Neural crest cell (in vitro differentiated cells): Measurements from ENCODE around the gene ISCA1. TPM values are rescaled to one million over a fixed set of nuclear protein-coding genes. Genes with fewer than 3 reads are reported as not detected.

Experiments
- DNase-seq: peaks from one replicate; pipeline ENCODE4 v3.0.0; 2021; ENCODE audit warnings: low read depth, mixed read lengths, low spot score
- H3K27ac Mint-ChIP-seq: one replicate; pipeline ENCODE4 v1.8.0; 2021; ENCODE audit warnings: mild to moderate bottlenecking, mixed read lengths; ENCODE audit not compliant: unreplicated experiment
- H3K27me3 Mint-ChIP-seq: 2 replicates; pipeline ENCODE4 v1.8.0; 2021; ENCODE audit warnings: low read depth, mild to moderate bottlenecking, mixed read lengths
- H3K36me3 Mint-ChIP-seq: 2 replicates; pipeline ENCODE4 v1.8.0; 2021; ENCODE audit warnings: low read depth, mild to moderate bottlenecking, mixed read lengths
- H3K4me1 Mint-ChIP-seq: 2 replicates; pipeline ENCODE4 v1.8.0; 2021; ENCODE audit warnings: mixed read lengths
- H3K4me3 Mint-ChIP-seq: one replicate; pipeline ENCODE4 v1.8.0; 2021; ENCODE audit warnings: mild to moderate bottlenecking, mixed read lengths
- H3K9me3 Mint-ChIP-seq: 2 replicates; pipeline ENCODE4 v1.8.0; 2021; ENCODE audit warnings: mixed read lengths
- CTCF ChIP-seq: fragments of 200-600 bp; sonication (generic); conservative IDR thresholded peaks from 2 replicates; pipeline ENCODE4 v1.5.0; 2021; ENCODE audit warnings: antibody characterized with exemption, mild to moderate bottlenecking
- total RNA-seq: library from RNA; stranded (reverse); gene quantifications from 2 replicates; pipeline ENCODE4 v1.2.1, GENCODE V29; 2021

ISCA1 gene
- total RNA-seq, 1 donor from 2014 or later: 17.3 TPM

DNA sequence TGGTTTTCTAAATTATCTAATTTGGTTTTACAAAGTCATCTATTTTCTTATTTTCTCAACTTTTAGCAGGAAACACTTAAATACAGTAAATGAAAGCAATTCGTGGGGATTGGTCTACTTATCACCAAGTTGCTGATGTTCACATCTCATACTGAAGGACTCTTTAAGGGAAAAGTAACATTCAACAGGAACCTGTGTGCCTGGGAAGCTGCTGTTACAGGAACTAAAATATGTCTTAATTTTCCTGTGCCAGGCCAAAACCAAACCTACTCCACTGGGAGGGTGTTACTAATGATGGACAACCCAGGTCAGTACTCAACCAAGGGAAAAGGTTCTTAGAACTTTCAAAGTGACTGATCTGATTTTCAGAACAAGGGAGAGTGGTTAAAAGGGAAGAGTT is 5.3 kb downstream of the ISCA1 start:
- TF ChIP-seq CTCF: no peak
- no peak overlapping the region for H3K4me3 Mint-ChIP-seq
- peaks cover 3% of the 10 kb centered on the region for H3K36me3 Mint-ChIP-seq
- H3K27me3 Mint-ChIP-seq: peaks cover 16% of the 10 kb centered on the region
- DNase-seq: no peak
- no peaks in the 10 kb centered on the region for H3K9me3 Mint-ChIP-seq
- no peak overlapping the region for H3K27ac Mint-ChIP-seq
- H3K4me1 Mint-ChIP-seq: peaks cover 24% of the 10 kb centered on the region

DNA sequence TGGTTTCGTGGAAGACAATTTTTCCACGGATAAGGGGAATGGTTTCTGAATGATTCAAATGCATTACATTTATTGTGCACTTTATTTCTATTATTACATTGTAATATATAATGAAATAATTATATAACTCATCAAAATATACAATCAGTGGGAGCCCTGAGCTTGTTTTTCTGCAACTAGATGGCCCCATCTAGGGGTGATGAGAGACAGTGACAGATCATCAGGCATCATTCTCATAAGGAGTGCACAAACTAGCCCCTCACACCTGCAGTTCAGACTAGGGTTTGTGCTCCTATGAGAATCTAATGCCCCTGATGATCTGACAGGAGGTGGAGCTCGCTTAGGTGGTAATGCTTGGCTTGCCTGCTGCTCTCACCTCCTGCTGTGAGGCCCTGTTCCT is 6.4 kb downstream of the ISCA1 start:
- Mint-ChIP-seq H3K9me3 (no peaks in the 10 kb centered on the region), H3K4me1 (peaks cover 17% of the 10 kb centered on the region), H3K36me3 (peaks cover 11% of the 10 kb centered on the region), H3K27ac (no peak overlapping the region), H3K27me3 (peaks cover 11% of the 10 kb centered on the region), H3K4me3 (no peak overlapping the region)
- peak; percentile 55 for TF ChIP-seq CTCF
- no peak for DNase-seq

- peaks cover 13% of the 10 kb centered on the region for H3K4me1 Mint-ChIP-seq
- no peak for DNase-seq
- no peak overlapping the region for H3K27ac Mint-ChIP-seq
- H3K9me3 Mint-ChIP-seq: no peaks in the 10 kb centered on the region
- H3K4me3 Mint-ChIP-seq: no peak overlapping the region
- peaks cover 11% of the 10 kb centered on the region for H3K36me3 Mint-ChIP-seq
- peaks cover 11% of the 10 kb centered on the region for H3K27me3 Mint-ChIP-seq
- TF ChIP-seq CTCF: no peak
Observed at GRCh38 chr9:86274821-86275643, 7.3 kb downstream of the ISCA1 start.

GRCh38 chr9:86272221-86272620 is 10.1 kb downstream of the ISCA1 start:
- no peaks in the 10 kb centered on the region for H3K27me3 Mint-ChIP-seq
- no peaks in the 10 kb centered on the region for H3K4me1 Mint-ChIP-seq
- peaks cover 17% of the 10 kb centered on the region for H3K36me3 Mint-ChIP-seq
- DNase-seq: no peak
- no peak for TF ChIP-seq CTCF
- no peaks in the 10 kb centered on the region for H3K9me3 Mint-ChIP-seq
- H3K4me3 Mint-ChIP-seq: no peak overlapping the region
- no peak overlapping the region for H3K27ac Mint-ChIP-seq

GRCh38 chr9:86263876-86264275 is 18.5 kb downstream of the ISCA1 start:
- Mint-ChIP-seq H3K4me3 (no peak overlapping the region), H3K36me3 (peaks cover 14% of the 10 kb centered on the region), H3K27ac (peak overlapping the region; percentile 79), H3K9me3 (no peaks in the 10 kb centered on the region), H3K27me3 (no peaks in the 10 kb centered on the region), H3K4me1 (peaks cover 19% of the 10 kb centered on the region)
- TF ChIP-seq CTCF: no peak
- no peak for DNase-seq
